Erythroblast (primary cell): ENCODE data around the gene ESYT3.

Source experiments
- GATA1 ChIP-seq: IDR thresholded peaks from 2 replicates; pipeline ENCODE4 v1.6.1; 2011; ENCODE audit warnings: low read depth, mild to moderate bottlenecking, control low read depth, low read length, moderate library complexity
- POLR2A ChIP-seq: IDR thresholded peaks from 2 replicates; pipeline ENCODE4 v1.6.1; 2011; ENCODE audit warnings: mild to moderate bottlenecking, low read length

- no peak for TF ChIP-seq POLR2A
- no peak for TF ChIP-seq GATA1
These were observed 78.9 kb downstream of the ESYT3 start for GRCh38 chr3:138513090-138513843.
